ENCODE results near the gene THOC5.
"Not testable (repeated sequence)": the region's sequence is repeated elsewhere in the genome, so short reads cannot be mapped to it uniquely, and the experiment has no call there.

The THOC5 gene

DNA sequence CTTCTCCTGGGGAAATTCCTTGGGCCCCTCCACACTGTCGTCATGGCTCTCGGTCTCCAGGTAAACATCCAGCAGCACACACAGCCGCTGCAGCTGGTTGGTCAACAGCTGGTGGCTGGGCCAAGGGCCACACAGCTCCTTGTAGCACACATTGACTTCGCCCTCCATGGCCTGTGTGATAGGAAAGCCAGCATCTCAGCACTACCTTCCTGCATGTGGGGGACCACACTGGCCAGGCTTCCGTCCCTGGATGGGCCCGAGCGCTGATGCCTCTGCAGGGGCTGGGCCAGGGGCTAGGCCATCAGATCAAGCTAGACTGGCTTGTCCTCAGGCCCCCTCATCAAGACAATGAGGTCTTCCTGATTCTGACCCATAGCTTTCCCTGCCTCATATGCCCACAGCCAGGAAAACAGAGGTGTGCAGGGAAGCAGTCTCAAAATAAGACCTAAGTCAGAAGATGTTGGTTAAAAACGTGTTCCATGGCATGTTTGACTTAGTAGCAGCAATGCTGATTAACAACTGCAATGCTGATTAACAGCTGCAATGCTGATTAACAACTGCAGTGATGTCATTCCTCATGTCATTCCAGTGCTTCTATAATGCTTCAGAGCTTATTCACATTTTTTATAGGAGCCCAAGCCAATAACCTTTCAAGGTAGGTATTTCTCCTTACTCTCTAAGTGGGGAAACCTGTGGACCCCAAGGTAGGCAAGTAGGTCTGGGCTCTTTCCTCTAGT is 42.3 kb downstream of the THOC5 start:
- DNase-seq (ENCODE audit: insufficient read length, low spot score) (no peak), FAIRE-seq (no peak)

DNA sequence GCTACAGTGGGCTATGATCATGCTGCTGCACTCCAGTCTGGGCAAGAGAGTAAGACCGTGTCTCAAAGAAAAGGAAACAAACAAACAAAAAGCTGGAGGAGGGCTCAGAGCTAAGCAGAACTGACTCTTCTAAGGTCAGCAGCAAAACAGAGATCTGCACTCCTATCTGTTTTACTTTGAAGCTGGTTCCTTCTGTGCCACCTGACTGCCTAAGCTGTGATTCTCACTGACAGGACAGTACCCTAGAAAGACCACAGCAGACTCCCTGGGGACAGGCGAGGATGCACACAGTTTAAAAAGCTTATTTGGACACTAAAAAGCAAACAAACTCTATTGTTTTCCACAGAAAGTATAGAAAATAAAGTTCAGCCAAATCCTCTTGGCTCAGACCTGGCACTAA is 43.0 kb downstream of the THOC5 start:
- DNase-seq (ENCODE audit: insufficient read length, low spot score) (no peak), FAIRE-seq (no peak)

DNA sequence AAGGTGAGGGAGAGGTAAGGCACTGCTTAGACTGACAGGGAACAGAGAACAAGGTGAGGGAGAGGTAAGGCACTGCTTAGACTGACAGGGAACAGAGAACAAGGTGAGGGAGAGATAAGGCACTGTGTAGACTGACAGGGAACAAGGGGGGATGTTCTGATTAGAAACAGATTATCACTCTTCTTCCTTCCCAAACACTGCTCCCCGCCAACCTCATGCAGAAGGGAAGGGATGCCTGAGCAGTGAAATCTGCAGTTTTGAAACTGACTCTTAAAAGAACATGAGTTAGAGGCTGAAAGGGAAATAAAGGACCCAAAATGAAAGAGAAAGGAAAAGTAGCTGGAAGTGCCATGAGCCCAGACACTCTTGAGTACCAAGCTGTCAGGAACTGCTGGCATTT is 43.7 kb downstream of the THOC5 start:
- FAIRE-seq, result no peak
- DNase-seq (ENCODE audit: insufficient read length, low spot score), result no peak

DNA sequence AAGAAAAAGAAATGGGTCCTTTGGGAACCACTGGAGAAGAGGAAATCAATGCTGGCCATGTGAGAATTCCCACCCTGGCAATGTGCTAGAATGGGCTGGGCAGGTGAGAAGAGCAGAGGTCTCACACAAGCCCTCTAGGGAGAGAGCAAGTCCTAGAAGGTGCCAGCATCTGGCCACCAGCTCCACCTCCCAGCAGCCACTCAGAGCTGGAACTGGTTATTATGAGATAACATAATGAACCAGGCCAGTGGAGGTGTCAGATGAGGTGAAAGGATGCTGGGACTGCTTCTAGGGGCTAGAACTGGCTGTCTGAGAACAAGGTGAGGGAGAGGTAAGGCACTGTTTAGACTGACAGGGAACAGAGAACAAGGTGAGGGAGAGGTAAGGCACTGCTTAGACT is 44.3 kb downstream of the THOC5 start:
- no peak for DNase-seq (ENCODE audit: insufficient read length, low spot score)
- no peak for FAIRE-seq

DNA sequence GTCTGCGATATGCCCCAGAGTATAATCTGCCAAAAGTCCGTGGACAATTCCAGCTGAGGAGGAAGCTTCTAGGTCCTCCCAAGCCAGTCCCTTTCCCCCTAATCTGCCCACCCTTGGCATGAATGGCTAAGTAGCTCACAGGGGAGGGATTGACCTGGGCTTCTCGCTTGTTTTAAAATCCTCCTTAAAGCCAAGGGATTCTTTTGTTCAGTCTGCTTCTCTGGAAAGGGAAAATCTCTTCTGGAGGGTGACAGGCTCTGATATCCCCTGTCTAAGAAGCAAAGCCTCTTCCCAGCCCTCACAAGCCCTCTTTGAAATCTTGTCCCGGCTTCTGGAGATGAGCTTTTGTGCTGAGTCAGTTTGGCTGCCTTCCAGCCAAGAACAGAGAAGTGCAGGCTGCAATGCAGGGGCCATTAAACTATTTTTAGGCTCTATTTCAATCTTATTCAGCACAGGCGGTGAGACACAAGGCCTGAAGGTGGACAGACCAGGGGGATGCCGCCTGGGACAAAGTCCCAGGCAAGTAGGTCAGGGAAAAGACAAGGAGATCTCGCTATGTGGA is 49.7 kb downstream of the THOC5 start:
- no peak for FAIRE-seq
- DNase-seq (ENCODE audit: insufficient read length, low spot score), result no peak

DNA sequence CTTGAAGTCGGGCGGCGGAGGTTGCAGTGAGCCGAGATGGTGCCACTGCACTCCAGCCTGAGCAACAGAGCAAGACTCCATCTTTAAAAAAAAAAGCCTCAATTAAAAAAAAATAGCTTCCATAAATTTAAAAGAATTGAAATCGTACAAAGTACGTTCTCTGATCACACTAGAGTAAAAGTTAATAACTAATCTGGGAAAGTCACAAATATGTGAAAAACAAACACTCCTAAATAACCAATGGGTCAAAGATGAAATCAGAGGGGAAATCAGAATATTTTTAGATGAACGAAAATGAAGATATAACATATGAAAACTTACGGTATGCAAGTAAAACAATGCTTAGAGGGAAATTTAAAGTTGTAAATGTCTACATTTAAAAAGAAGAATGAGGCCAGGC is 53.7 kb downstream of the THOC5 start:
- no peak for DNase-seq (ENCODE audit: insufficient read length, low spot score)
- no peak for FAIRE-seq

DNA sequence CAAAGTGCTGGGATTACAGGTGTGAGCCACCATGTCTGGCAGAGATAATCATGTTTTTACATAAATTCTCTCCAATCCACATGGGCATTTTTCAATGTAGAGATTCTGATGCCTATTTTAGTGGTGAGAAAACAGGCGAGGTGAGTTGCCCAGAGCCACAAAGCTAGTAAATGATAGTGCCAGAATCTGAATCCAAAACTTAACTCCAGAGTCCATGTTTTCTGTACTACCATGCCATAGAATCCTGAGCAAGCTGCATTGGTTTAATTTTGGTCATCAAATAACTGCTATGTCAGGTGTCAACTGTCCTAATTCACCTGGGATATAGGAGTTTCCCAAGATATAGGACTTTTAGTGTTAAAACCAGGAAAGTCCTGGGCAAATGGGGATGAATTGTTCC is 59.9 kb downstream of the THOC5 start:
- DNase-seq (ENCODE audit: insufficient read length, low spot score), result no peak
- no peak for FAIRE-seq

DNA sequence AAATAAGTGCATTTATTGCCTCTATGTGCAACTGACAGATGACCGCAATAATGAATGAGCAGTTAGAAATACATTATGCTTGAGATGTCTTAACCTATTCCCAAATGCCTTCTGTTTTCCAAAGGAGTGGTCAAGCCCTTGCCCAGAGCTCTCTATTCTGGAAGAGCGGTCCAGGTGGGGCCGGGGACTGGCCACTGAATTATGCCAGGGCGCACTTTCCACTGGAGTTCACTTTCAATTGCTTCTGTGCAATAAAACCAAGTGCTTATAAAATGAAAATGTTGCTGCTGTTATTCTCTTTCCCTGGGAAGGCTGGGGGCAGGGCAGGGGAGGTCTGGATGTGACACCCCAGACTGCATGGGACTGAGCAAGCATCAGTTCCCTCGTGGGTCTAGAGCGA is 62.5 kb downstream of the THOC5 start:
- DNase-seq (ENCODE audit: insufficient read length, low spot score) (no peak), FAIRE-seq (no peak)

DNA sequence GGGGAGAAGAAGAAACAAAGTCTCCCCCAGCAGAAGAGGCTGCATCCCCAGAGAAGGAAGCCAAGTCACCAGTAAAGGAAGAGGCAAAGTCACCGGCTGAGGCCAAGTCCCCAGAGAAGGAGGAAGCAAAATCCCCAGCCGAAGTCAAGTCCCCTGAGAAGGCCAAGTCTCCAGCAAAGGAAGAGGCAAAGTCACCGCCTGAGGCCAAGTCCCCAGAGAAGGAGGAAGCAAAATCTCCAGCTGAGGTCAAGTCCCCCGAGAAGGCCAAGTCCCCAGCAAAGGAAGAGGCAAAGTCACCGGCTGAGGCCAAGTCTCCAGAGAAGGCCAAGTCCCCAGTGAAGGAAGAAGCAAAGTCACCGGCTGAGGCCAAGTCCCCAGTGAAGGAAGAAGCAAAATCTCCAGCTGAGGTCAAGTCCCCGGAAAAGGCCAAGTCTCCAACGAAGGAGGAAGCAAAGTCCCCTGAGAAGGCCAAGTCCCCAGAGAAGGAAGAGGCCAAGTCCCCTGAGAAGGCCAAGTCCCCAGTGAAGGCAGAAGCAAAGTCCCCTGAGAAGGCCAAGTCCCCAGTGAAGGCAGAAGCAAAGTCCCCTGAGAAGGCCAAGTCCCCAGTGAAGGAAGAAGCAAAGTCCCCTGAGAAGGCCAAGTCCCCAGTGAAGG is 64.3 kb downstream of the THOC5 start:
- not testable (repeated sequence) for DNase-seq (ENCODE audit: insufficient read length, low spot score); FAIRE-seq

DNA sequence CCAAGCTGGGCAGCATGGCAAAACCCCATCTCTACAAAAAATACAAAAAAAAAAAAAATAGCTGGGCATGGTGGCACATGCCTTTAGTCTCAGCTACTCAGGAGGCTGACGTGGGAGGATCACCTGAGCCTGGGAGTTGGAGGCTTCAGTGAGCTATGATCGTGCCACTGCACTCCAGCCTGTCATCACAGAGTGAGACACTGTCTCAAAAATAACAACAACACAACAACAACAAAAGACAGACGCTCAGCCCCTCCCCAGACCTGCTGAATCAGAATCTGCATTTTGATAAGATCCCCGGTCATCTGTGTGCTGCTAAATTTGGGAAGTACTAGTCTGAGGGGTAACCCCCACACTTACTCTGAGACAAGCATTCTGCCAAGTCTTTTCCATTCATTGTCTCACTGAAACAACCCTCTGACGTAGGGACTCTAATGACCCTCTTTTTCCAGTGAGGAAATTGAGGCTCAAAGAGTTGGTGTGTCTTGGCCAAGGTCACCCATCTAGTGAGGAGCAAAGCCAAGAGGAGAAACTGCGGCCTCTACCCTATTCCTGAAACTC is 66.1 kb downstream of the THOC5 start:
- no peak for FAIRE-seq
- no peak for DNase-seq (ENCODE audit: insufficient read length, low spot score)

DNA sequence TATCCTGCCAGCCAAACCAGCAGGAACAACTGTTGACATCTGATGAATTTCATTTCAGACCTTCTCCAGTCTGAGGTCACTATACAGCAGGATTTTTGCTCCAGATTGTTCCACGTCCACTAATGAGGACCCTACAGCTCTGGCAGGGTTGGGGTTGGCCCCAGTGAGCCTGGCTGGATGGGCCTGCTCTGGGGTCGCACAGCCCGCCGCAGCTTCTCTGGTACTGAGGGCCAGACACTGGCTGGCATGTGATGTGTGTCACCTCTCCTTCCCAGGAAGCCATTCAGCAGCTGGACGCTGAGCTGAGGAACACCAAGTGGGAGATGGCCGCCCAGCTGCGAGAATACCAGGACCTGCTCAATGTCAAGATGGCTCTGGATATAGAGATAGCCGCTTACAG is 68.1 kb downstream of the THOC5 start:
- no peak for DNase-seq (ENCODE audit: insufficient read length, low spot score)
- no peak for FAIRE-seq

DNA sequence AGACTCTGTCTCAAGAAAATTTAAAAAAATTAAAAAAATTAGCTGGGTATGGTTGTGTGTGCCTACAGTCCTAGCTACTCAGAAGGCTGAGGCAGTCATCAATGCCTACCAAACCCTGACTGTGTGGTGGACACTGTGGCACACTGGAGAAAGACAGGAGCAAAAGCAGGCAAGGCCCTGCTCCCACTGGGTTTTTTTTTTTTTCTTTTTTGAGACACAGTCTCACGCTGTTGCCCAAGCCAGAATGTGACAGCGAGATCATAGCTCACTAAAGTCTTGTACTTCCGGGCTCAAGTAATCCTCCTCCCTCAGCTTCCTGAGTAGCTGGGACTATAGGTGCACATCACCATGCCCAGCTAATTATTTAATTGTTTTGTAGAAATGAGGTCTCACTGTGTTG is 68.9 kb downstream of the THOC5 start:
- no peak for FAIRE-seq
- no peak for DNase-seq (ENCODE audit: insufficient read length, low spot score)

DNA sequence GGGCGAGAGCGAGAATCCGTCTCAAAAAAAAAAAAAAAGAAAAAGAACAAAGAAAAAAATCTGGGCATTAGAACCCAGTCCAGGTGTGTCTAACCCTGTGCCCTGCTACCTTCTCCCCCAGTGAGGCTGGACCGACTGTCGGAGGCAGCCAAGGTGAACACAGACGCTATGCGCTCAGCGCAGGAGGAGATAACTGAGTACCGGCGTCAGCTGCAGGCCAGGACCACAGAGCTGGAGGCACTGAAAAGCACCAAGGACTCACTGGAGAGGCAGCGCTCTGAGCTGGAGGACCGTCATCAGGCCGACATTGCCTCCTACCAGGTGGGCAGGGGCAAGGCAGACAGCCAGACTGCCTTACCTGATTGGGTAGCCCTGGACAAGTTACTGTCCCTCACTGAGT is 70.3 kb downstream of the THOC5 start:
- DNase-seq (ENCODE audit: insufficient read length, low spot score), result no peak
- no peak for FAIRE-seq

DNA sequence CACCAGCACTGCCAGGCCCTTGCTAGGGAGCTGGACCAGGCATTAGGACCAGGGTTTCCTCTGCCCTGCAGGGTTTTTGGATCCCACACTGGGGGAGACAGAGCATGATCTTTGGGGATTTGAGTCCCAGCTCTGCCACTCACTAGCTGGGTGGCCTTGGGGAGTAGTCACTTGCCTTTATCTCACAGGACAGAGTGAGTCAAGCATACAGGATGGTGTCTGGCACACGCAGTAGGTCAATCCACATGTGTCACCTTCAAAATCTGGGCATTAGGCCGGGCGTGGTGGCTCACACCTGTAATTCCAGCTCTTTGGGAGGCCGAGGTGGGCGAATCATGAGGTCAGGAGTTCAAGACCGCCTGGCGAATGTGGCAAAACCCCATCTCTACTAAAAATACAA is 70.8 kb downstream of the THOC5 start:
- FAIRE-seq (no peak), DNase-seq (ENCODE audit: insufficient read length, low spot score) (no peak)

DNA sequence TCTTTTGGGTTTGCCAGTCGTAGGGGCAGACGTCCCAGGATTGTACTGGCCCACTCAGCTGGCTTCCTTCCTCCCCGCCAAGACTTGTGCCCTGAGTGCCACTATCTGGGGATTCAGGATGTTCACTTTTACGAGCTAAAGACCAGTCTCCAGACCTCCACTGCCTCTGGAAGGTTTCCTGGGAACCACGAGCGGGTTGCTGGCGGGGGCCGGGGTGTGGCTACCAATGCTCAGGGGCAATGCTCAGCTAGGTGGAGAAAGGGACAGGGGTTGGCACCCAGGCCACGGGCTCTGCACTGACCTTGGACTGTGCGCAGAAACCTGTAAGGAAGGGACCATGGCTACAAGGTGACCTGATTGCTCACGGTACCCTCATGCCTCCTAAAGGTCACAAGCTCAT is 71.3 kb downstream of the THOC5 start:
- DNase-seq (ENCODE audit: insufficient read length, low spot score) (no peak), FAIRE-seq (no peak)

DNA sequence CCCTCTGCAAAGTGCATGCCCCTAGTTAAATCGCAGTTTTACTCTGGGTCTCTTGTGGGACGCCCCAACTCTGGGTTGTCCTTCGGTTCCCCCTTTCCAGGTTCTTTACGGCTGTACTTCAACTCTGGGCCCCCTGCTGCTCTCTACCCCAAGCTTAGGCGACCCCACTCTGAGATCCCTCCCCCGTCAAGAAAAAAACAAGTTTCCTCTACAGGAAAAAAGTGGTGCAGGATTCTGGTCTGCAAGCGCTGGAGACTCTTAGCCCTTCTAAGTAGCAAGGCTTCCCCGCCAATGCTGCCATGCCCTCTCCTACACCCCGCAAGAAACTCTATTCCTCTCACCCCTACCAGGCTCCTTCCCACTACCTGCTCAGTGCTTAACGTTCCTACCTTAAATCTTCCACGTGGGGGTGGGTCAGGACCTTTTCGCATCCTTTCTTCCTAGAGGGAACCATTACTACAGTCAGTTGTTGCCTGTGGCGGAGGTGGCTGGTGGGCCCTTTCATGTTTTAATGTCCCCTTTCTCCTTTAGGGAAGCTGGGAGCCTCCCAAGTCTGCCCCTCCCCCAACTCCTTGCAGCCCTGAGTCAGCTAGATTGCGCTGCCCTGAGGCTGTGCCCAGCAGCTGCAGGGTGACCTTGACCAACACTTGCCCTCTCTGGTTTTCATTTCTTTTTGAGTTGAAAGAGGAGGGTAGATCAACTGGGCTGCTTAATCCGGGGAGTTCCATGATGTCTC is 72.1 kb downstream of the THOC5 start:
- FAIRE-seq (no peak), DNase-seq (ENCODE audit: insufficient read length, low spot score) (no peak)

DNA sequence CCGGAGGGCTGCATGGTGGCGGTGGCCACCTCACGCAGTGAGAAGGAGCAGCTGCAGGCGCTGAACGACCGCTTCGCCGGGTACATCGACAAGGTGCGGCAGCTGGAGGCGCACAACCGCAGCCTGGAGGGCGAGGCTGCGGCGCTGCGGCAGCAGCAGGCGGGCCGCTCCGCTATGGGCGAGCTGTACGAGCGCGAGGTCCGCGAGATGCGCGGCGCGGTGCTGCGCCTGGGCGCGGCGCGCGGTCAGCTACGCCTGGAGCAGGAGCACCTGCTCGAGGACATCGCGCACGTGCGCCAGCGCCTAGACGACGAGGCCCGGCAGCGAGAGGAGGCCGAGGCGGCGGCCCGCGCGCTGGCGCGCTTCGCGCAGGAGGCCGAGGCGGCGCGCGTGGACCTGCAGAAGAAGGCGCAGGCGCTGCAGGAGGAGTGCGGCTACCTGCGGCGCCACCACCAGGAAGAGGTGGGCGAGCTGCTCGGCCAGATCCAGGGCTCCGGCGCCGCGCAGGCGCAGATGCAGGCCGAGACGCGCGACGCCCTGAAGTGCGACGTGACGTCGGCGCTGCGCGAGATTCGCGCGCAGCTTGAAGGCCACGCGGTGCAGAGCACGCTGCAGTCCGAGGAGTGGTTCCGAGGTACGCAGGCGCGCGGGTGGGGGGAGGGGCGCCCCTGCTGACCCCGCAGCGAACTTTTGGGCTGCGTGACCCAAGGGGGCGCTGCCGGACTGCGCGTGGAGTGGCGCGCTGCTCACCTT is 72.9 kb downstream of the THOC5 start:
- FAIRE-seq (no peak), DNase-seq (ENCODE audit: insufficient read length, low spot score) (no peak)

DNA sequence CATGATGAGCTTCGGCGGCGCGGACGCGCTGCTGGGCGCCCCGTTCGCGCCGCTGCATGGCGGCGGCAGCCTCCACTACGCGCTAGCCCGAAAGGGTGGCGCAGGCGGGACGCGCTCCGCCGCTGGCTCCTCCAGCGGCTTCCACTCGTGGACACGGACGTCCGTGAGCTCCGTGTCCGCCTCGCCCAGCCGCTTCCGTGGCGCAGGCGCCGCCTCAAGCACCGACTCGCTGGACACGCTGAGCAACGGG is 73.4 kb downstream of the THOC5 start:
- no peak for FAIRE-seq
- no peak for DNase-seq (ENCODE audit: insufficient read length, low spot score)

DNA sequence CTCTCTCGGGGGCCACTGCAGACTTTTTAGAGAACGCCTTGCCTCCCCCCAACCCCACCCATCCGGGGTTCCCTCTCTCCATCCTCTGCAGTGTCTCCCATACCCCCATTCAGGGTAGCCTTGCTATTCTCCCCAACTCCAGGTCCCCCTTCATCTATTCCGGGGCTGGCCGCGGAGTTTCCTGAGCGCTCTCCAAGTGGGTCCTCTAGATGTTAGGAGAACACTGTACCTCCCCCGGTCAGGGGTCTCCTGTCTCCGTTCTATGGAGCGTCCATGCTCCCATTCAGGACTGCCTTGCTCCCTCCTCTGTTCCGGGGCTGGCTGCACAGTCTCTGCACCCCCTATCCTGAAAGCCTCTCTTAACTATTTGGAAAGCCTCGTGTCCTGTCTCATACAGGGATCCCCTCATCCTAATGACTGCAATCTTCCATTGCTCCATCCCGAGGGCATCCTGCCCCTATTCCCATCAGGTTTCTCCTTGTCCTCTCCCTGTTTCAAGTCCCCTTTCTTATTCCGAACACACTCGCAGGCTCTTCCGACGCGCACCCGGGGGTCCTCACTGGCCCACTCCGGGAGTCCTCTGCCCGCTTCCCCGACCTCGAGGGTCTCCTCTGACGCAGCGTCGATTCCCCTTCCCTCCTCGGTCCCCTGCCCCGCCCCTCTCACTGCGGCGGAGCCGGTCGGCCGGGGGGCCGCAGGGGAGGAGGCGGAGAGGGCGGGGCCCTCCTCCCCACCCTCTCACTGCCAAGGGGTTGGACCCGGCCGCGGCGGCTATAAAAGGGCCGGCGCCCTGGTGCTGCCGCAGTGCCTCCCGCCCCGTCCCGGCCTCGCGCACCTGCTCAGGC is 73.9 kb downstream of the THOC5 start, which contains the start of gene NEFH:
Gene NEFH, plus strand, starts transcription at position 802 of the 845 bp plus-strand sequence. CDS start 45 bp downstream, outside the sequence.
- FAIRE-seq (no peak), DNase-seq (ENCODE audit: insufficient read length, low spot score) (no peak)
